Loucy (cell line): ENCODE data around the gene MTMR2.

Source experiments
- CTCF ChIP-seq: fragments of 200-600 bp; sonication (generic); conservative IDR thresholded peaks from 2 replicates; pipeline ENCODE4 v1.5.1; 2014; ENCODE audit warnings: mild to moderate bottlenecking, antibody characterized with exemption, low read length
- EZH2phosphoT487 ChIP-seq: fragments of 200-600 bp; IDR thresholded peaks from 2 replicates; pipeline ENCODE4 v1.6.1; 2018; ENCODE audit warnings: antibody characterized with exemption, mild to moderate bottlenecking, moderate library complexity, borderline replicate concordance

- no peak for TF ChIP-seq CTCF
- no peak for TF ChIP-seq EZH2phosphoT487
These were observed 92.6 kb downstream of the MTMR2 start for GRCh38 chr11:95831198-95831883.
